SK-N-SH (cell line): Measurements from ENCODE around the gene TSPAN13. TPM values are rescaled to one million over a fixed set of nuclear protein-coding genes. Genes with fewer than 3 reads are reported as not detected.
A peak's percentile ranks its signal among the peaks of the same experiment; 100 is the strongest.

Experiments used
- CTCF ChIA-PET: fragments of 300-600, 350-600 bp; formaldehyde crosslinking; extraction: SDS; loops from one replicate; lab custom pipeline; 2021; lab: Yijun Ruan, JAX
- POLR2A ChIA-PET: fragments of 350-600 bp; sonication (Branson Sonifier 250); formaldehyde crosslinking; extraction: SDS; loops from one replicate; lab custom pipeline; 2020; ENCODE audit warnings: antibody characterized with exemption, inconsistent platforms; lab: Yijun Ruan, JAX
- DNase-seq: peaks from one replicate; pipeline ENCODE4 v3.0.0; 2012
- H2AFZ ChIP-seq: fragments of 200-600 bp; sonication (generic); 2 replicates; pipeline ENCODE4 v1.8.1; 2016; ENCODE audit warnings: antibody characterized with exemption, mild to moderate bottlenecking, low read depth
- H3F3A ChIP-seq: fragments of 200-600 bp; sonication (generic); replicated peaks from 2 replicates; pipeline ENCODE3; 2016; ENCODE audit warnings: antibody characterized with exemption, mild to moderate bottlenecking; ENCODE audit not compliant: insufficient read depth
- H3K27ac ChIP-seq, 2 experiments: fragments of 200-500 bp in 1 of 2; fragments of 200-600 bp in 1 of 2; sonication (Bioruptor generic) in 1 of 2; sonication (generic), shearing (Covaris generic) in 1 of 2; 2 replicates each; pipeline versions ENCODE4 v1.5.1 to v1.6.1; 2014 to 2016; ENCODE audit warnings: low read depth in 2 of 2, inconsistent platforms in 1 of 2, low read length in 1 of 2, mild to moderate bottlenecking in 1 of 2, mixed read lengths in 1 of 2
- H3K27me3 ChIP-seq: fragments of 200-600 bp; sonication (generic), shearing (Covaris generic); 2 replicates; pipeline ENCODE4 v1.6.1; 2016; ENCODE audit warnings: mixed run types; ENCODE audit not compliant: insufficient read depth
- H3K36me3 ChIP-seq, 2 experiments: fragments of 200-500 bp in 1 of 2; fragments of 200-600 bp in 1 of 2; sonication (Bioruptor generic) in 1 of 2; sonication (generic) in 1 of 2; replicated peaks in 1 of 2; 2 replicates each; pipeline versions ENCODE3 to v1.5.1; 2014 to 2016; ENCODE audit warnings: low read length in 1 of 2, mild to moderate bottlenecking in 1 of 2; ENCODE audit not compliant: insufficient read depth in 2 of 2, control insufficient read depth in 1 of 2
- H3K4me1 ChIP-seq, 2 experiments: fragments of 200-500 bp in 1 of 2; fragments of 200-600 bp in 1 of 2; sonication (Bioruptor generic) in 1 of 2; sonication (generic), shearing (Covaris generic) in 1 of 2; 2 replicates each; pipeline versions ENCODE4 v1.5.1 to v1.6.1; 2014 to 2016; ENCODE audit warnings: low read depth in 1 of 2, low read length in 1 of 2, mixed run types in 1 of 2; ENCODE audit not compliant: insufficient read depth in 2 of 2, control insufficient read depth in 1 of 2
- H3K4me2 ChIP-seq: fragments of 200-600 bp; sonication (generic), shearing (Covaris generic); 2 replicates; pipeline ENCODE4 v1.6.1; 2017; ENCODE audit warnings: mixed run types
- H3K4me3 ChIP-seq, 2 experiments: fragments of 200-500 bp in 1 of 2; fragments of 200-600 bp in 1 of 2; sonication (Bioruptor generic) in 1 of 2; sonication (generic), shearing (Covaris generic) in 1 of 2; 2 replicates each; pipeline versions ENCODE4 v1.5.1 to v1.8.1; 2014 to 2016; ENCODE audit warnings: low read depth in 2 of 2, inconsistent platforms in 1 of 2, low read length in 1 of 2, mild to moderate bottlenecking in 1 of 2, mixed read lengths in 1 of 2, moderate library complexity in 1 of 2
- H3K79me2 ChIP-seq: fragments of 200-600 bp; sonication (generic); 2 replicates; pipeline ENCODE4 v1.8.1; 2017; ENCODE audit warnings: mild to moderate bottlenecking; ENCODE audit not compliant: insufficient read depth
- H3K9ac ChIP-seq: fragments of 200-600 bp; sonication (generic); 2 replicates; pipeline ENCODE4 v1.6.1; 2017; ENCODE audit warnings: mixed run types
- H3K9me2 ChIP-seq: fragments of 200-600 bp; sonication (generic); 2 replicates; pipeline ENCODE4 v1.6.1; 2017; ENCODE audit warnings: mixed run types
- H3K9me3 ChIP-seq: fragments of 200-600 bp; sonication (generic); 2 replicates; pipeline ENCODE4 v1.6.1; 2017; ENCODE audit warnings: mixed run types, mild to moderate bottlenecking, moderate library complexity
- H4K20me1 ChIP-seq: fragments of 200-600 bp; sonication (generic); 2 replicates; pipeline ENCODE4 v1.6.1; 2017; ENCODE audit warnings: mild to moderate bottlenecking, mixed run types; ENCODE audit not compliant: insufficient read depth
- CHD2 ChIP-seq: fragments of 150-350 bp; IDR thresholded peaks from 2 replicates; pipeline ENCODE4 v1.6.1; 2018; ENCODE audit warnings: low read length; ENCODE audit not compliant: partially characterized antibody
- ELF1 ChIP-seq: IDR thresholded peaks from 2 replicates; pipeline ENCODE4 v1.4.0; 2012
- EZH2phosphoT487 ChIP-seq: fragments of 200-600 bp; sonication (generic); IDR thresholded peaks from 2 replicates; pipeline ENCODE4 v1.6.1; 2017; ENCODE audit warnings: low read depth, mixed run types, mild to moderate bottlenecking, antibody characterized with exemption, moderate library complexity, borderline replicate concordance
- FOSL2 ChIP-seq: IDR thresholded peaks from 2 replicates; pipeline ENCODE4 v1.4.0; 2012; ENCODE audit warnings: low read depth, mild to moderate bottlenecking, moderate library complexity, borderline replicate concordance
- GATA2 ChIP-seq: sonication (generic); formaldehyde crosslinking; IDR thresholded peaks from 2 replicates; pipeline ENCODE4 v1.5.0; 2020; ENCODE audit warnings: mild to moderate bottlenecking, missing genetic modification reagents
- MEF2A ChIP-seq: IDR thresholded peaks from 2 replicates; pipeline ENCODE4 v1.4.0; 2012; ENCODE audit warnings: low read depth, borderline replicate concordance
- MXI1 ChIP-seq: IDR thresholded peaks from 2 replicates; pipeline ENCODE4 v1.6.1; 2012; ENCODE audit warnings: mild to moderate bottlenecking, low read depth, low read length, improper control_type of control experiment
- NFIC ChIP-seq: IDR thresholded peaks from 2 replicates; pipeline ENCODE4 v1.4.0; 2012; ENCODE audit warnings: borderline replicate concordance
- NRF1 ChIP-seq: IDR thresholded peaks from 2 replicates; pipeline ENCODE4 v1.6.1; 2012; ENCODE audit warnings: low read depth, mild to moderate bottlenecking, low read length
- POLR2AphosphoS5 ChIP-seq: IDR thresholded peaks from 2 replicates; pipeline ENCODE4 v1.6.1; 2012; ENCODE audit warnings: low read depth, low read length
- RAD21 ChIP-seq: IDR thresholded peaks from 2 replicates; pipeline ENCODE4 v1.6.1; 2012; ENCODE audit warnings: mild to moderate bottlenecking, low read length
- RCOR1 ChIP-seq: fragments of 150-350 bp; IDR thresholded peaks from 2 replicates; pipeline ENCODE4 v1.6.1; 2017; ENCODE audit warnings: antibody characterized with exemption, low read length
- RFX5 ChIP-seq: IDR thresholded peaks from 2 replicates; pipeline ENCODE4 v1.6.1; 2012; ENCODE audit warnings: mild to moderate bottlenecking, improper control_type of control experiment, low read length
- RXRA ChIP-seq: IDR thresholded peaks from 2 replicates; pipeline ENCODE4 v1.4.0; 2012; ENCODE audit warnings: low read depth, mild to moderate bottlenecking, borderline replicate concordance
- SIN3A ChIP-seq: IDR thresholded peaks from 2 replicates; pipeline ENCODE4 v1.6.1; 2012; ENCODE audit warnings: low read depth, mild to moderate bottlenecking, low read length, moderate library complexity, borderline replicate concordance
- SMC3 ChIP-seq: IDR thresholded peaks from 2 replicates; pipeline ENCODE4 v1.6.1; 2012; ENCODE audit warnings: low read depth, low read length, improper control_type of control experiment
- TAF1 ChIP-seq: IDR thresholded peaks from 2 replicates; pipeline ENCODE4 v1.6.1; 2012; ENCODE audit warnings: low read depth, mild to moderate bottlenecking, low read length, moderate library complexity, borderline replicate concordance
- WGBS: methylation state at CpG from one replicate; pipeline ENCODE4 v1.1.6; 2017; ENCODE audit warnings: low lambda C conversion rate; 5-methylcytosine and 5-hydroxymethylcytosine counted together
- polyA plus RNA-seq, 3 experiments: library from polyadenylated mRNA; depleted of rRNA; stranded (reverse); fragments of >200 nt; gene quantifications; 2 replicates each; pipeline ENCODE4 v1.2.3, GENCODE V29; 2012
- TF ChIP-seq, protein P1 (sequence below): IDR thresholded peaks from 2 replicates; pipeline ENCODE4 v1.4.0; 2012; ENCODE audit warnings: low read depth
- TF ChIP-seq, protein P2 (sequence below): fragments of 150-350 bp; IDR thresholded peaks from 2 replicates; pipeline ENCODE4 v1.6.1; 2016; ENCODE audit warnings: mild to moderate bottlenecking, low read depth, low read length

TSPAN13 gene
- polyA plus RNA-seq (2012; rRNA removed) = 0.26 and 0.42 TPM in 2 replicates
- 0.71 and 0.77 TPM in 2 replicates for polyA plus RNA-seq (2012; cell fraction: cytosol; rRNA removed)
- polyA plus RNA-seq (2012; cell fraction: nucleus; rRNA removed) = 0.12 and 0.37 TPM in 2 replicates

DNA sequence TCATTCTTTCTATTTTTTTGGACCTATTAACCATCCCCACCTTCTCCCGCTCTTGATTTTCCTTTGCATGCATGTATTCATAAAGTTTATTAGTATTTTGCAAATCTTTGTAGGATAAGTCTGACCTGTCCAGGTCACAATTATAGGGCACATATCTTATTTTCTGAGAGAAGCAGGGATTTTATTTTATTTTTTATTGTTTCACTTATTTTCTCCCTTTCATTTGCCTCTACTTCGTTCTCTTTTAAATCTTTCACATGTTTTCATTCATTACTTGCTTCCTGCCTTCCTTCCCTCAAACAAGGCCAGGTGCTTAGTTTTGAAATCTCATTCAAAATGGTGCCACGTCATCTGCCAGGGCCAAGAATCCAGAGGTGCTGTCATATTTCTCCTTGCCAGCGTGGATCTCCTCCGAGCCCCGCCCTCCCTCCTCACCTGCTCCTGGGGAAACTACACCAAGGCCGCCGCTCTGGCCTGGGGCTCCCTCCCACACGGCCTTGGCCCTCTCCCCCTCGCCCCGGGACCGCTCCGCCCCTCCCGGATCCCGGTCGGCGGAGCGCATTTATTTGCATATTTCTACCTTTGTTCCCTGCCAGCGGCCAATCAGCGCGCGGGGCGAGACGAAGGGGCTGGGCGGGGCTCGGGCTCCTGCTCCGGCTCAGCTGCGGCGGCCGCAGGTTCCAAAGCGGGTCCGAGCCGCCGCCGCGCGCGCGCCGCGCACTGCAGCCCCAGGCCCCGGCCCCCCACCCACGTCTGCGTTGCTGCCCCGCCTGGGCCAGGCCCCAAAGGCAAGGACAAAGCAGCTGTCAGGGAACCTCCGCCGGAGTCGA, at the start of gene TSPAN13:
Gene TSPAN13 (plus strand): TSS at position 654 of the 830 bp plus-strand sequence. CDS start 213 bp downstream, outside the sequence.
- WGBS = 8% methylated on average over 32 of the region's 48 CpGs
- POLR2A ChIA-PET = no interaction called here
- Histone ChIP-seq H3K36me3 (no peaks in the 10 kb centered on the region), H3F3A (peaks cover 5% of the 10 kb centered on the region), H3K4me1 (peaks cover 0 to 14% of the 10 kb centered on the region in 2 experiments; a peak in 2 of 4 replicates), H3K9ac (peak within 1 kb of the TSS; percentile 16; the same call in 1 of the 2 replicates), H2AFZ (peak within 1 kb of the TSS; percentile 79), H3K4me3 (peak within 1 kb of the TSS; percentile 68 to 71), H3K9me2 (no peaks in the 10 kb centered on the region), H3K27me3 (no peaks in the 10 kb centered on the region), H4K20me1 (no peaks in the 10 kb centered on the region), H3K9me3 (no peaks in the 10 kb centered on the region), H3K4me2 (peak within 1 kb of the TSS; percentile 90), H3K79me2 (no peaks in the 10 kb centered on the region), H3K27ac (no peak within 1 kb of the TSS; a peak in 1 of 4 replicates)
- peak; percentile 93 for DNase-seq
- peak; percentile 32; the same call in 1 of the 2 replicates for TF ChIP-seq MXI1
- no peak for TF ChIP-seq RFX5
- CTCF ChIA-PET = interaction anchor here (0.6 to 1.6 kb wide), 3 partner anchors 8 to 59 kb away, joined by 3 to 6 read pairs (median 3); no protein-coding TSS in a partner anchor

DNA sequence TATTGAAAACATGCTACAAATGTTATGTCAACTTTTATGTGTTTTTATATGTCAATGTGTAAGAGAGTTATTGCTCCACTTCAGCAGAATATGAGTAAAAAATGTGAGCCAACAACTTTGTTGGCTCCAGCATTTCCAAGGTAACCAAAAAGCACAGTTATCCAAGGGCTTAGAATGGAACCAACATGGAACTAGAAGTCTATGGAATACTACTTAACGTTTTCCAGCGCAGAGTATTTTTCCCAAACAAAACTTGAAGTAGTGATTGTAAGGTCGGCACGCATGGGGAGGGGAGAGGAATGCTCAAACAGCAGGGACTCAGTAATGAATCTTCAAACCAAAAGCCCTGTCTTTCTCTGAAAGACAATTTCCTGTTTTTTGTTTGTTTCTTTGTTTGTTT, 45.0 kb upstream of the TSPAN13 start:
- H3K36me3 ChIP-seq = peaks cover 24 to 34% of the 10 kb centered on the region in 2 experiments
- H3K9me3 ChIP-seq = no peaks in the 10 kb centered on the region
- H3K4me3 ChIP-seq = no peak overlapping the region
- DNase-seq = no peak
- H2AFZ ChIP-seq = no peak overlapping the region
- no peaks in the 10 kb centered on the region for H3K9me2 ChIP-seq
- WGBS = 98% methylated on average over 4 of the region's 4 CpGs
- peak overlapping the region; percentile 22 for H3K4me2 ChIP-seq
- peak overlapping the region; percentile 7; the same call in 1 of the 2 replicates for H3K9ac ChIP-seq
- H4K20me1 ChIP-seq = no peaks in the 10 kb centered on the region
- TF ChIP-seq ELF1 (no peak), RFX5 (no peak), SMC3 (no peak), MXI1 (no peak), RAD21 (no peak), NRF1 (no peak), POLR2AphosphoS5 (no peak), FOSL2 (no peak), SIN3A (no peak), NFIC (no peak), MEF2A (no peak), GATA2 (CRISPR knock-in tag) (no peak), CHD2 (no peak), RXRA (no peak), RCOR1 (no peak), EZH2phosphoT487 (no peak), TAF1 (no peak)
- TF ChIP-seq, protein P1, sequence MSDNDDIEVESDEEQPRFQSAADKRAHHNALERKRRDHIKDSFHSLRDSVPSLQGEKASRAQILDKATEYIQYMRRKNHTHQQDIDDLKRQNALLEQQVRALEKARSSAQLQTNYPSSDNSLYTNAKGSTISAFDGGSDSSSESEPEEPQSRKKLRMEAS = no peak
- TF ChIP-seq, protein P2, sequence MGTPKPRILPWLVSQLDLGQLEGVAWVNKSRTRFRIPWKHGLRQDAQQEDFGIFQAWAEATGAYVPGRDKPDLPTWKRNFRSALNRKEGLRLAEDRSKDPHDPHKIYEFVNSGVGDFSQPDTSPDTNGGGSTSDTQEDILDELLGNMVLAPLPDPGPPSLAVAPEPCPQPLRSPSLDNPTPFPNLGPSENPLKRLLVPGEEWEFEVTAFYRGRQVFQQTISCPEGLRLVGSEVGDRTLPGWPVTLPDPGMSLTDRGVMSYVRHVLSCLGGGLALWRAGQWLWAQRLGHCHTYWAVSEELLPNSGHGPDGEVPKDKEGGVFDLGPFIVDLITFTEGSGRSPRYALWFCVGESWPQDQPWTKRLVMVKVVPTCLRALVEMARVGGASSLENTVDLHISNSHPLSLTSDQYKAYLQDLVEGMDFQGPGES = no peak
- H3K4me1 ChIP-seq = peaks cover 0 to 25% of the 10 kb centered on the region in 2 experiments; a peak in 2 of 4 replicates
- ChIA-PET POLR2A (no interaction called here), CTCF (no interaction called here)
- no peaks in the 10 kb centered on the region for H3K79me2 ChIP-seq
- H3F3A ChIP-seq = peaks cover 12% of the 10 kb centered on the region
- H3K27me3 ChIP-seq = no peaks in the 10 kb centered on the region
- peak overlapping the region in 1 of 2 experiments; percentile 75; a peak in 2 of 4 replicates for H3K27ac ChIP-seq
